Fibroblast of upper back skin (primary cell): ENCODE data around the gene GBF1.

Experiments
- DNase-seq: peaks from one replicate; pipeline ENCODE4 v3.0.0-alpha.2; 2013

Gene GBF1

DNA sequence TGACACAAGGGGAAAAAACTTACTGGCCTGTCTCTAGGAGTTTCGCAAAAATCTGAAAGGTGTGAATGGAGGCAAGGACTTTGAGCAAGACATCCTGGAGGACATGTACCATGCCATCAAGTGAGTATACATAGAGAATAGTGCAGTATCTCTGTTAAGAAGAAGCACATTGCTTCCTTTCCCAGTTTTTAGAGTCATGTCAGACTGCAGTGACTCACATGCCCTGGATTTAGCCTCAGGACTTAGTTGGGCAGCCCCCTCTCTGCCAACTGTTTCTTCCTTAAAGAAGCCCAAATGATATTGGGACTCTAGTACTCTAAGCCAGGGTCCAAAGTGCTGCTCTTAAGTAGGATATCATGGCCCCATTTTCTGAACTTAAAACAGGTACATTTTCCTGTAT lies 122.1 kb downstream of the GBF1 start:
- no peak for DNase-seq

GRCh38 chr10:102368077-102368476 lies 122.7 kb downstream of the GBF1 start:
- DNase-seq = no peak

DNA sequence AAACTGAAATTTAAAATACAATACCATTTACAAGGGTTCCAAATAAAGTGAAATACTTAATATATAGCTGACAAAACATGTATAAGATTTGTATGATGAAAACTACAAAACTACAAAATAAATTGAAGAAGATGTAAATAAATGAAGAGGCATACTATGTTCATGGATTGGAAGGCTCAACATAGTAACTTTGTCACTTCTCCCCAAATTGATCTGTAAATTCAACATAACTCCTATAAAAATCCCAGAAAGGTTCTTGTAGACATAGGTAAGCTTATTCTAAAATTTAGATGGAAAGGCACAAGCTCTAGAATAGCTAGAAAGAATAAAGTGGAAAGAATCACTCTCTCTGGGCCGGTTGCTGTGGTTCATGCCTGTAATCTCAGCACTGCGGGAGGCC lies 126.0 kb downstream of the GBF1 start:
- DNase-seq = no peak

GRCh38 chr10:102375250-102375649 lies 129.9 kb downstream of the GBF1 start:
- DNase-seq = no peak

DNA sequence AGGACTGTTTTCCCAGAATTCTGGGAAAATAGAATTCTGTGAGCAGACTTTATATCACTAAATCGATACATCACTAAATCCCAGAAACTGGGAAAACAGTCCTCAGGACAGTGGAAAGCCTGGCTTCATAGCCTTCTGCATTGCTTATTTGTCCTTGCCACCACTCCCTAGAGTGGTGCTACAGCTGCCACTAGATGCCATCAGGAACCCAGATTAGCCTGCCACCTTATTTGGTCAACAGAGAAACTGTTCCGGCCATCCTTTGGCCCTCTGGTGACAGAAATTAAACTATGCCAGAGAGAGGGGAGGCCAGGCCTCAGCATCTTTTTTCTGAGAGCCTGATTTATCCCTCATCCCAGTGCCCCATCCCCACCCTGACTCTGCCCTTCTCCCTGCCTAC lies 130.5 kb downstream of the GBF1 start:
- DNase-seq = no peak

- no peak for DNase-seq
These were observed 131.6 kb downstream of the GBF1 start for GRCh38 chr10:102376901-102377300.

GRCh38 chr10:102379383-102379782 lies 134.1 kb downstream of the GBF1 start:
- no peak for DNase-seq

GRCh38 chr10:102381983-102382382 lies 136.7 kb downstream of the GBF1 start:
- no peak for DNase-seq

DNA sequence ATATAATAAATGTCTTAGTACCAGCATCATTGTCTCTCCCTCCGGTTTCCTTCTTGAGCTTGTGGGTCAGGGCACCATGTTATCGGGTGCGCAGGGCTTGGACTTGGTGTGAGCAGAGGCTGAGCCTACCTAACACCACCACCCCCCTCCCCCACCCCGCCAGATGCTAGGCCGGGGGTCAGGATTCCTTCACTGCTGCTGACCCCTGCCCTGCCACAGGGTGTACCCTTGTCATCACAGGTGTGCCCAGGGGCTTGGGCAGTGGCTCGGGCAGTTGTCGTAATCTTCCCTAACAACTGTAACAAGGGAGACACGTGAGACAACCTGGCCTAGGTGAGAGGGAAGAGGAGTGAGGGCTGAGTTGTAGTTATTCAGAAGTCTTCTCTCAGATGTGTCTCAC lies 137.5 kb downstream of the GBF1 start:
- DNase-seq = no peak

DNA sequence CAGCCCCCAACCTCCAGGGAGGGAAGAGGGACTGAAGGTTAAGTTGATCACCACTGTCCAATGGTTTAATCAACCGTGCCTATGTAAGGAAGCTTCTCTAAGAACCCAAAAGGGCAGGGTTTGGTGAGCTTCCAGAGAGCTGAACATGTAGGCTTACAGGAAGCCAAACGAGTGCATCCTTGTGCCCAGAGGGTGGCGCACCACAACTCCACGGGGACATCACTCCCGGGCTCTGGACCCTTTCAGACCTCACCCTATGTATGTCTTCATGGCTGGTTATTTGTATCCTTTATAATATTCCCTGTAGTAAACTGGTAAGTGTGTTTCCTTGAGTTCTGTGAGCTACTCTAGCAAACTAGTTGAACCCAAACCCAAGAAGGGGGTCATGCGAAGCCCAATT lies 138.7 kb downstream of the GBF1 start:
- no peak for DNase-seq

- no peak for DNase-seq
These were observed 139.5 kb downstream of the GBF1 start for GRCh38 chr10:102384606-102385429.

DNA sequence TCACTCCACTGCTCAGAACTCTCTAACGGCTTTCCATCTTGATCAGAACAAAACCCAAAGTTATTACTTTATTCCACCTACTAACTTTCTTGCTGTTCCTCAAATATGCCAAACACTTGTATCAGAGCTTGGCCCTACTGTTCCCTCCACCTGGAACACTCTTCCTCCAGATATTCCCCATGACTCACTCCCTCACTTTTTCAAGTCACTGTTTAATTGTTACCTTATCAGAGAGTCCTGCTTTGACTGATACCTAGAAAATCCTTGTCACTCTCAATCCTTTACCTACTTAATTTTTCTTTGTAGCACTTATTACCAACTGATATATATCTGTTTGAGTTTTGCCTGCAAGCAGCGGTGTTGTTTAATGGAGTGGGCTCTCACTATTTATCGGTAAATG lies 144.6 kb downstream of the GBF1 start:
- no peak for DNase-seq

GRCh38 chr10:102392306-102392705 lies 147.0 kb downstream of the GBF1 start:
- no peak for DNase-seq

- no peak for DNase-seq
These were observed 148.2 kb downstream of the GBF1 start for GRCh38 chr10:102393411-102394078.

DNA sequence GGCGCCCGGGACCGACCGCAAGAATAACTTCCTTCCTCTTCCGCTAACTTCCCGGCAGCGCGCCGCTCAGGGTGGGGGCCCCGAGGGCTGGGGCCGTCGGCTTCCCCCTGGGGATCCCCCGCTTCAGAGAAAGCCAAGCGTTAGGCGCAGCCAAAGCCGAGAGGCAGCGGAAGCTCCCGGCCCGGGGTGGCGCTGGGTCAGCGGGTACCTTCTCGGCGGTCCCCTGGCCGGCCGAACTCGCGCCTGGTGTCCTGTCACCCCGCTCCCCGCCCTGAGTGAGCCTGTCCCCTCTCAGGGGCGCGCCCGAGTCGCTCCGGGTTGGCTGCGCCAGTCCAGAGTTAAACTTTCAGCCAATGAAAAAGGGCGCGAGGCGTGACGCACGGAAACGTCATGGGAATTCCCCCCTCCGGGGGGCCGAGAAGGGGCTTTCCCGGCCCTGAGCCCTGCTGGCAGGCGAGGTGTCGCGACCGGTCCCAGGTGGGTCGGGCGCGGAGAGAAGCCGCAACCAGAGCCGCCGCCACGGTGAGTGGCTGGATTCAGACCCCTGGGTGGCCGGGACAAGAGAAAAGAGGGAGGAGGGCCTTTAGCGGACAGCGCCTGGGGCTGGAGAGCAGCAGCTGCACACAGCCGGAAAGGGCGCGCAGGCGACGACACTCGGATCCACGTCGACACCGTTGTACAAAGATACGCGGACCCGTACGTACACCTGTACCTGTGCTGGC lies 148.9 kb downstream of the GBF1 start:
- DNase-seq = peak; percentile 88

DNA sequence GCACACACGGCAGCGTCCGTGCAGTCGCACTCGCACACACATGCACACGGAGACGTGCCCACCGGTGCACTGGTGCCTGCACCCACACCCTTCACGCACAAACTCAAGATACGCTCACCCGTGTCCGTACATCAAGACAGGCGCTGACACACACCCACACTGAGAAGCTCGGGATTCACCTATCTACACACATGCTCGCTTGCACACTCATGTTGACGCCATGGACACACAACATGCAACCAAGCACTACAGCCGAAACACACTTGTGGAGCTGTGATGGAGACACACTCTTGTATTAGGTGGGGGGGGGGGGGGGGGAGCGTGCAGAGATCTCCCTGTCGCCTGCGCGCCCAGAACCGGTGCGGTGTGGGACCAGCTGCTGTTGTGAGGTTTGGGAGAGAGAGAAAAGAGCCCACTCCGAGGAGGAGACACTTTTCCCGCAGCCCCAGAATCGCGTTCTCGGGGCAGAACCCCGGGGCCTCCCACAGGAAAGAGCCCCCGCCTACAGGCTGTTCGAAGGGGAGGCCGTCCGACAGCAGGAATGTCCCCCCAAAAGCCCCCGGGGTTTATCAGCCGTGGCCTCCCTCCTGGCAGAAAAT lies 149.6 kb downstream of the GBF1 start:
- DNase-seq = no peak

GRCh38 chr10:102395400-102396316 lies 150.3 kb downstream of the GBF1 start, which contains the start of gene NFKB2:
TSS of gene NFKB2 (plus strand) at chr10:102395705. CDS start at chr10:102395960, 255 bp downstream.
- DNase-seq = peak; percentile 79

- DNase-seq = no peak
These were observed 151.0 kb downstream of the GBF1 start for GRCh38 chr10:102396317-102396650.

DNA sequence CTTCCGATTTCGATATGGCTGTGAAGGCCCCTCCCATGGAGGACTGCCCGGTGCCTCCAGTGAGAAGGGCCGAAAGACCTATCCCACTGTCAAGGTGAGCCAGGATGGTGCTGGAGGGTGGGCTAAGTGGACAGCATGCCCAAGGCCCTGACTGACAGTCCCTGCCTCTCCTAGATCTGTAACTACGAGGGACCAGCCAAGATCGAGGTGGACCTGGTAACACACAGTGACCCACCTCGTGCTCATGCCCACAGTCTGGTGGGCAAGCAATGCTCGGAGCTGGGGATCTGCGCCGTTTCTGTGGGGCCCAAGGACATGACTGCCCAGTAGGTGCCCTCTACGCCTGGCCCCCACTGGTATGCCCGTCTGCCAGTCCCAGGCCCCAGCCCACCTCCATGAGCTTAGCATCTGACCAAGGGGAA lies 151.4 kb downstream of the GBF1 start:
- no peak for DNase-seq

DNA sequence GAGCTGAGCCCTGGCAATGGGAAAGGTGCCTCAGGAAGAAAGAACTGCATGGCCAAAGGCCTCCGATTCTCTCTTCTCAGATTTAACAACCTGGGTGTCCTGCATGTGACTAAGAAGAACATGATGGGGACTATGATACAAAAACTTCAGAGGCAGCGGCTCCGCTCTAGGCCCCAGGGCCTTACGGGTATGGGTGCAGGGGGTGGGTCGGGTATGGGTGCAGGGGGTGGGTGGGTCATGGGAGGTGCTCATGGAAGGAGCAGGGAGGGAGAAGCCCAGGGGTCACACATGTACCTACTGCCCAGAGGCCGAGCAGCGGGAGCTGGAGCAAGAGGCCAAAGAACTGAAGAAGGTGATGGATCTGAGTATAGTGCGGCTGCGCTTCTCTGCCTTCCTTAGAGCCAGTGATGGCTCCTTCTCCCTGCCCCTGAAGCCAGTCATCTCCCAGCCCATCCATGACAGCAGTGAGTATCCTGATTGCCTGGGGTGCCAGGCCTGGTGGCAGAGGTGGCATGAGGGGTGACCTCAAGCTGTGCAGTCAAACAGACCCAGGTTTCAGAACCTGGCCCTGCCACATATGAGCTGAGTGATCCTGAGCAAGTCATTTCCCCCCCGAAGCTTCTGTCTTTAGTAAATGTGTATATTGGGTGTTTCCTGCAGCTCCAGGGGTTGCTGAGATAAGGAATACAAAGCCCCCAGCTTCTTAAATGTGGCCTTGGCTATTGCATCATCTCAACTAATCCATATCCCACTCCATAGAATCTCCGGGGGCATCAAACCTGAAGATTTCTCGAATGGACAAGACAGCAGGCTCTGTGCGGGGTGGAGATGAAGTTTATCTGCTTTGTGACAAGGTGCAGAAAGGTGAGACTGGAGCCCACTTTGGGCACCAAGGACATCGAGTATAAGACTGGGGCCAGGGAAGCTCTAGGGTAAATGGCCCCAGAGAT lies 152.2 kb downstream of the GBF1 start:
- no peak for DNase-seq
